ENCODE results near the gene SLC25A26. TPM values are rescaled to one million over a fixed set of nuclear protein-coding genes. Genes with fewer than 3 reads are reported as not detected.

The SLC25A26 gene
- total RNA-seq, 1 experiment from 2014 or later = 23.8 TPM

DNA sequence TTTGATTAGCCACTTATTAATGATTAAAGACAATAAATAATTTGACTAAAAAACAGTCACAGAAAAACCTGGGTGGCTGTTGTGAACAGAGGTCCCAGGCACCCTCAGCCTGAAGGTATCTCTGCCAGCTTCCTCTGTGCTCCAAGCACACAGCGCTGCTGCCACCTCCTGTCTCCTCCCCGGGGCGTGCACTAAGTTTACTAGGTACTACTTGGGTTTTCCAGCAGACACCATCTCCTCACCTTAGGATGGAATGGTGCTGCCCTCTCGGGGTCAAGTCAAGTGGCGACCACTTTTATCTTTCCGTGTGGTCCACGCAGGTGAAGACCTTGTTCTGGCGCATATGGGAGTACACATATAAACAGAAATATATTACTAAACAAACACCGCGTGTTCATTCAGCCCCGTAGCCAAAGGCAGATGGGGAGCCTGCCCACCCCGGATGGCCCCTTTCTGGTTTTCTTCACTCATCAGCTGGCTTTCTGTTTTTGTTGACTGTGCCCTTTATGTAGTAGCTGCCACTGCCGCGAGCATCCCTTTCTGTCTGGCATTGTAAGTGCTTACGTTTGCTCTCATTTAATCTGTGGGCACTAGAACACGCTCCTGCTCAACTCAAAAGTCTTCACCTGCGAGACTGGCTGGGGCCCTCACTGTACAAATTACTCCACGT lies 152.0 kb downstream of the SLC25A26 start:
- BruUV-seq (replicated peaks) = no TSS peak
- Histone ChIP-seq H3K36me3 (ENCODE audit: control insufficient read depth in 1 of 2, insufficient read depth in 2 of 2, low read length in 2 of 2) (no peaks in the 10 kb centered on the region), H3K9me3 (ENCODE audit: control insufficient read depth in 1 of 2, insufficient read depth in 1 of 2, low read depth in 1 of 2, low read length in 2 of 2) (no peaks in the 10 kb centered on the region), H3K4me1 (ENCODE audit: control insufficient read depth in 1 of 2, insufficient read depth in 2 of 2, low read length in 2 of 2) (peaks cover 8 to 11% of the 10 kb centered on the region in 2 experiments; a peak in 3 of 4 replicates), H3K27ac (ENCODE audit: low read depth, low read length) (no peak overlapping the region), H3K4me2 (ENCODE audit: low read length) (no peak overlapping the region), H3K79me2 (ENCODE audit: insufficient read depth, low read length) (no peaks in the 10 kb centered on the region), H2AFZ (ENCODE audit: low read depth, low read length, poor library complexity, severe bottlenecking) (no peak overlapping the region), H3K27me3 (ENCODE audit: insufficient read depth, low read length) (no peaks in the 10 kb centered on the region), H3K9me2 (ENCODE audit: insufficient read depth) (no peaks in the 10 kb centered on the region), H3K9ac (ENCODE audit: low read length) (no peak overlapping the region), H3K4me3 (replicated peaks in 1 of 2; ENCODE audit: low read depth in 1 of 2, low read length in 2 of 2) (no peak overlapping the region), H4K20me1 (ENCODE audit: insufficient read depth) (no peaks in the 10 kb centered on the region)
- DNase-seq (ENCODE audit: low read depth, low spot score) (no peak), ATAC-seq (no peak)
- ChIA-PET POLR2A (no interaction called here), RAD21 (ENCODE audit: low non-redundant PET in 1 of 2, low total read pairs in 2 of 2, uncharacterized antibody in 2 of 2, unreplicated experiment in 2 of 2) (no interaction called here), CTCF (interaction anchor here (0.7 kb wide), 1 partner anchor 118 kb away, joined by 4 read pairs; no protein-coding TSS in a partner anchor)
- TF ChIP-seq TCF7L2 (IDR thresholded peaks at IDR 0.05; ENCODE audit: borderline replicate concordance, extremely low read depth, insufficient read depth, insufficient read length) (no peak), RAD21 (IDR thresholded peaks at IDR 0.05; ENCODE audit: low read depth) (peak; percentile 41), SP1 (IDR thresholded peaks at IDR 0.05; ENCODE audit: low read depth) (no peak)
- intact Hi-C loops (cut with micrococcal nuclease) = loop anchor here (5.0 kb wide), 1 partner anchor 96 kb away; no protein-coding TSS in a partner anchor

DNA sequence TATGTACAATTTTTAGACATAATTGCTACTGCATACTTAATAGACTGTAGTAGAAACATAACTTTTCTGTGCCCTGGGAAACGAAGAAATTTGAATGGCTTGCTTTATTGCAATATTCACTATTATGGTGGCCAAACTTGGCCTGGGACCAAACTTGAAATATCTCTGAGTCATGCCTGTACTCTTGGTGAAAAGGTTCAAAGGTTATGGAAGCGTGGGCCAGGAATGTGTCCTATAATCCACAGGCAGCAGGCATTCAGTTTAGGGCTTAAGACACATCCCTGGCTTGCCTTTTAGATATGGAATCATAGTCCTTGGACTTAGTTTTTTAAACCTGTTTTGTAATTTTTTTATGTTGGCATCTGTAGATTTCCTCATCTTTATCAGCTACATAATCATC lies 155.8 kb downstream of the SLC25A26 start:
- H3K27me3 ChIP-seq (ENCODE audit: insufficient read depth, low read length) = no peaks in the 10 kb centered on the region
- peak; percentile 16 for DNase-seq (ENCODE audit: low read depth, low spot score)
- 0 out of 4 replicates have a peak, but pooled peaks cover 2 to 3% of the 10 kb centered on the region in 2 experiments for H3K36me3 ChIP-seq (ENCODE audit: control insufficient read depth in 1 of 2, insufficient read depth in 2 of 2, low read length in 2 of 2)
- H2AFZ ChIP-seq (ENCODE audit: low read depth, low read length, poor library complexity, severe bottlenecking) = no peak overlapping the region
- no peaks in the 10 kb centered on the region for H4K20me1 ChIP-seq (ENCODE audit: insufficient read depth)
- no TSS peak for BruUV-seq (replicated peaks)
- H3K27ac ChIP-seq (ENCODE audit: low read depth, low read length) = no peak overlapping the region
- ChIA-PET CTCF (no interaction called here), POLR2A (no interaction called here), RAD21 (ENCODE audit: low non-redundant PET in 1 of 2, low total read pairs in 2 of 2, uncharacterized antibody in 2 of 2, unreplicated experiment in 2 of 2) (no interaction called here)
- intact Hi-C loops (cut with micrococcal nuclease) = no loop called here
- H3K79me2 ChIP-seq (ENCODE audit: insufficient read depth, low read length) = no peaks in the 10 kb centered on the region
- peak; percentile 73 for ATAC-seq
- peaks cover 8 to 11% of the 10 kb centered on the region in 2 experiments; a peak in 3 of 4 replicates for H3K4me1 ChIP-seq (ENCODE audit: control insufficient read depth in 1 of 2, insufficient read depth in 2 of 2, low read length in 2 of 2)
- peak overlapping the region; percentile 48 for H3K4me2 ChIP-seq (ENCODE audit: low read length)
- H3K9ac ChIP-seq (ENCODE audit: low read length) = no peak overlapping the region
- H3K4me3 ChIP-seq (replicated peaks in 1 of 2; ENCODE audit: low read depth in 1 of 2, low read length in 2 of 2) = no peak overlapping the region
- TF ChIP-seq JUND (IDR thresholded peaks at IDR 0.05) (peak; percentile 13; the same call in 1 of the 2 replicates), POLR2AphosphoS5 (IDR thresholded peaks at IDR 0.05; ENCODE audit: low read depth, low read length) (no peak), FOSL1 (IDR thresholded peaks at IDR 0.05; ENCODE audit: low read depth) (peak; percentile 18; the same call in 1 of the 2 replicates)
- TF ChIP-seq, protein P1, sequence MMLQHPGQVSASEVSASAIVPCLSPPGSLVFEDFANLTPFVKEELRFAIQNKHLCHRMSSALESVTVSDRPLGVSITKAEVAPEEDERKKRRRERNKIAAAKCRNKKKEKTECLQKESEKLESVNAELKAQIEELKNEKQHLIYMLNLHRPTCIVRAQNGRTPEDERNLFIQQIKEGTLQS (IDR thresholded peaks at IDR 0.05) = no peak
- H3K9me3 ChIP-seq (ENCODE audit: control insufficient read depth in 1 of 2, insufficient read depth in 1 of 2, low read depth in 1 of 2, low read length in 2 of 2) = no peaks in the 10 kb centered on the region
- H3K9me2 ChIP-seq (ENCODE audit: insufficient read depth) = no peaks in the 10 kb centered on the region

All from HCT116 (cell line).